CD4-positive, alpha-beta T cell treated with Interleukin-1 beta for 1 hour (primary cell): ENCODE data around the gene HYDIN.

Experiments used
- DNase-seq, 2 donors: peaks; one replicate each; pipeline ENCODE4 v3.0.0-alpha.2; 2020 to 2022

The HYDIN gene

DNA sequence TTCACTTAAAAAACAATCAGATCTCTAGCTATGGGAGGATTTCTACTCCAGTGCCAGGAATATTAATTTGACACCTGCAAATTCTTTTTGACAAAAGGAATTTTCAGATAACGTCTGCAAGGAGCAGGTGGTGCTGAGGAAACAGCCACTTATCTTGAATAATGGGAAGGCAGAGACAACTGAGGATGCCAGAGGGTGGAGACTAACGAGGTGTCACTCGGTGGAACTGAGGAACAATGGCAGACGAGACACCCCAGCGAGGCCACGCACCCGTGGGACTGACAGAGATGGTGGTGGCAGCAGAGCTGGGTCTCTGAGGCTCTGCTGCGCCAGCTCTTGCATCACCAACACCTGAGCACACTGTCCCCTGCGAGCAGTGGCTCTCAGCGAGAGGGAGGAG, 471.7 kb downstream of the HYDIN start:
- no peak for DNase-seq
